H1 (cell line): ENCODE data around the gene ALPL. TPM values are rescaled to one million over a fixed set of nuclear protein-coding genes. Genes with fewer than 3 reads are reported as not detected.

Experiments used
- CTCF ChIA-PET: fragments of 300-600 bp; sonication (Branson Sonifier 250); formaldehyde crosslinking; loops from one replicate; lab custom pipeline; 2021; ENCODE audit not compliant: partially characterized antibody; lab: Charles Lee
- POLR2A ChIA-PET: fragments of 300-600 bp; sonication (Branson Sonifier 250); formaldehyde crosslinking; loops from one replicate; lab custom pipeline; 2021; ENCODE audit warnings: inconsistent platforms; ENCODE audit not compliant: partially characterized antibody; lab: Charles Lee
- DNase-seq, 2 experiments: peaks; one replicate each; pipeline versions ENCODE4 v3.0.0 to v3.0.0-alpha.2; 2010 to 2022; ENCODE audit warnings: low spot score in 2 of 2, low read depth in 1 of 2, mixed read lengths in 1 of 2
- FAIRE-seq: peaks from 2 replicates; lab custom pipeline; 2011; peaks lifted over from hg19 to GRCh38; lab: Jason Lieb, UNC
- H2AFZ ChIP-seq: 2 replicates; pipeline ENCODE4 v1.8.1; 2012; ENCODE audit warnings: low read length, inconsistent platforms
- H2AK5ac ChIP-seq: 2 replicates; pipeline ENCODE4 v1.6.1; 2013; ENCODE audit warnings: low read depth, low read length
- H2BK120ac ChIP-seq: replicated peaks from 2 replicates; pipeline ENCODE3; 2013; ENCODE audit warnings: low read depth, low read length, inconsistent platforms
- H2BK12ac ChIP-seq: 2 replicates; pipeline ENCODE4 v1.6.1; 2013; ENCODE audit warnings: low read depth, low read length
- H2BK15ac ChIP-seq: 2 replicates; pipeline ENCODE4 v1.6.1; 2013; ENCODE audit warnings: low read length
- H2BK20ac ChIP-seq: 2 replicates; pipeline ENCODE4 v1.6.1; 2013; ENCODE audit warnings: low read length
- H2BK5ac ChIP-seq: 2 replicates; pipeline ENCODE4 v1.6.1; 2013; ENCODE audit warnings: low read depth, low read length
- H3K14ac ChIP-seq: 2 replicates; pipeline ENCODE4 v1.6.1; 2013; ENCODE audit warnings: inconsistent platforms; ENCODE audit not compliant: insufficient read length
- H3K18ac ChIP-seq: 2 replicates; pipeline ENCODE4 v1.6.1; 2013; ENCODE audit warnings: low read length; ENCODE audit errors: extremely low read depth
- H3K23ac ChIP-seq: 2 replicates; pipeline ENCODE4 v1.6.1; 2013; ENCODE audit warnings: inconsistent platforms; ENCODE audit not compliant: insufficient read length
- H3K23me2 ChIP-seq: 2 replicates; pipeline ENCODE4 v1.6.1; 2013; ENCODE audit warnings: low read depth, low read length
- H3K27ac ChIP-seq: 2 replicates; pipeline ENCODE4 v1.6.1; 2011; ENCODE audit warnings: low read depth, low read length, inconsistent platforms
- H3K27me3 ChIP-seq, 4 experiments: replicated peaks in 1 of 4; 1 replicate in 1 of 4; 2 replicates in 3 of 4; pipeline versions ENCODE4 v1.6.1 to v1.8.1; 2011 to 2013; ENCODE audit warnings: low read length in 3 of 4, mild to moderate bottlenecking in 3 of 4, inconsistent platforms in 2 of 4, mixed read lengths in 2 of 4, moderate library complexity in 1 of 4; ENCODE audit not compliant: control insufficient read depth in 3 of 4, insufficient read depth in 3 of 4; ENCODE audit errors: extremely low read depth in 1 of 4
- H3K36me3 ChIP-seq, 4 experiments: 2 replicates each; pipeline versions ENCODE4 v1.6.1 to v1.8.1; 2011 to 2013; ENCODE audit warnings: mild to moderate bottlenecking in 4 of 4, low read length in 3 of 4, moderate library complexity in 2 of 4, control low read depth in 1 of 4, inconsistent platforms in 1 of 4; ENCODE audit not compliant: insufficient read depth in 4 of 4, control insufficient read depth in 2 of 4
- H3K4ac ChIP-seq: replicated peaks from 2 replicates; pipeline ENCODE3; 2013; ENCODE audit warnings: low read length, low read depth, mixed read lengths, inconsistent platforms; ENCODE audit not compliant: insufficient read length
- H3K4me1 ChIP-seq, 4 experiments: replicated peaks in 1 of 4; 1 replicate in 1 of 4; 2 replicates in 3 of 4; pipeline versions ENCODE4 v1.6.1 to v1.8.1; 2011 to 2013; ENCODE audit warnings: low read length in 3 of 4, inconsistent platforms in 2 of 4, mixed read lengths in 1 of 4; ENCODE audit not compliant: insufficient read depth in 4 of 4, control insufficient read depth in 3 of 4
- H3K4me2 ChIP-seq, 2 experiments: 2 replicates each; pipeline versions ENCODE4 v1.6.1 to v1.8.1; 2011 to 2013; ENCODE audit warnings: low read depth in 2 of 2, low read length in 2 of 2, control low read depth in 1 of 2, inconsistent platforms in 1 of 2, mild to moderate bottlenecking in 1 of 2; ENCODE audit not compliant: insufficient read depth in 1 of 2
- H3K4me3 ChIP-seq, 4 experiments: fragments of 200-600, 300-600 bp in 1 of 4; sonication (generic), shearing (Covaris generic), sonication (Bioruptor Twin) in 1 of 4; 2 replicates each; pipeline versions ENCODE4 v1.5.1 to v1.8.1; 2011 to 2016; ENCODE audit warnings: low read length in 4 of 4, low read depth in 3 of 4, control low read depth in 2 of 4, inconsistent platforms in 2 of 4, mild to moderate bottlenecking in 2 of 4, mixed read lengths in 1 of 4, moderate library complexity in 1 of 4; ENCODE audit not compliant: insufficient read depth in 2 of 4; ENCODE audit errors: extremely low read depth in 1 of 4
- H3K56ac ChIP-seq: replicated peaks from 2 replicates; pipeline ENCODE3; 2013; ENCODE audit warnings: low read depth, mild to moderate bottlenecking, mixed read lengths, low read length, inconsistent platforms; ENCODE audit not compliant: insufficient read length
- H3K79me1 ChIP-seq: 2 replicates; pipeline ENCODE4 v1.6.1; 2013; ENCODE audit warnings: low read depth, low read length, control low read depth
- H3K79me2 ChIP-seq, 2 experiments: 2 replicates each; pipeline versions ENCODE4 v1.6.1 to v1.8.1; 2012 to 2013; ENCODE audit warnings: low read length in 2 of 2, mild to moderate bottlenecking in 2 of 2, inconsistent platforms in 1 of 2; ENCODE audit not compliant: insufficient read depth in 2 of 2, control insufficient read depth in 1 of 2
- H3K9ac ChIP-seq, 4 experiments: replicated peaks in 1 of 4; 1 replicate in 1 of 4; 2 replicates in 3 of 4; pipeline versions ENCODE4 v1.6.1 to v1.8.1; 2011 to 2013; ENCODE audit warnings: low read depth in 3 of 4, low read length in 3 of 4, control low read depth in 2 of 4, mild to moderate bottlenecking in 2 of 4, moderate library complexity in 2 of 4, inconsistent platforms in 1 of 4; ENCODE audit errors: extremely low read depth in 1 of 4
- H3K9me3 ChIP-seq, 2 experiments: 2 replicates each; pipeline versions ENCODE4 v1.6.1 to v1.8.1; 2012 to 2013; ENCODE audit warnings: mild to moderate bottlenecking in 2 of 2, moderate library complexity in 2 of 2, control low read depth in 1 of 2, inconsistent platforms in 1 of 2, low read depth in 1 of 2, low read length in 1 of 2, mixed read lengths in 1 of 2; ENCODE audit not compliant: insufficient read depth in 2 of 2
- H4K20me1 ChIP-seq, 2 experiments: replicated peaks in 1 of 2; 2 replicates each; pipeline versions ENCODE3 to v1.8.1; 2011 to 2013; ENCODE audit warnings: inconsistent platforms in 2 of 2, low read length in 2 of 2, mild to moderate bottlenecking in 1 of 2; ENCODE audit not compliant: insufficient read depth in 2 of 2, control insufficient read depth in 1 of 2
- H4K5ac ChIP-seq: 2 replicates; pipeline ENCODE4 v1.6.1; 2013; ENCODE audit warnings: low read length, low read depth, mixed read lengths, inconsistent platforms; ENCODE audit not compliant: insufficient read length
- H4K8ac ChIP-seq: 2 replicates; pipeline ENCODE4 v1.8.0; 2013; ENCODE audit warnings: mild to moderate bottlenecking, moderate library complexity, low read length, inconsistent platforms; ENCODE audit not compliant: insufficient read depth; ENCODE audit errors: extremely low read depth
- H4K91ac ChIP-seq: replicated peaks from 2 replicates; pipeline ENCODE3; 2013; ENCODE audit warnings: low read length, mixed read lengths, inconsistent platforms; ENCODE audit not compliant: insufficient read length
- CREB1 ChIP-seq: IDR thresholded peaks from 2 replicates; pipeline ENCODE4 v1.6.1; 2012; ENCODE audit warnings: inconsistent platforms
- E2F6 ChIP-seq: IDR thresholded peaks from 2 replicates; pipeline ENCODE4 v1.6.1; 2012; ENCODE audit warnings: inconsistent platforms
- EGR1 ChIP-seq: IDR thresholded peaks from 2 replicates; pipeline ENCODE4 v1.6.1; 2011; ENCODE audit warnings: low read depth, low read length, borderline replicate concordance
- EP300 ChIP-seq, 2 experiments: IDR thresholded peaks; 1 replicate in 1 of 2; 2 replicates in 1 of 2; pipeline ENCODE4 v1.6.1; 2011 to 2012; ENCODE audit warnings: low read depth in 2 of 2, low read length in 2 of 2, mild to moderate bottlenecking in 2 of 2, borderline replicate concordance in 1 of 2, inconsistent platforms in 1 of 2, moderate library complexity in 1 of 2
- KDM5A ChIP-seq: fragments of 200-600 bp; IDR thresholded peaks from 2 replicates; pipeline ENCODE4 v1.7.1; 2012; ENCODE audit warnings: mild to moderate bottlenecking, low read length, inconsistent platforms, mixed read lengths
- MAX ChIP-seq: IDR thresholded peaks from 2 replicates; pipeline ENCODE4 v1.6.1; 2012; ENCODE audit warnings: inconsistent platforms
- SIRT6 ChIP-seq: IDR thresholded peaks from one replicate; pipeline ENCODE4 v1.7.1; 2012; ENCODE audit warnings: low read length, inconsistent platforms
- SIX5 ChIP-seq: IDR thresholded peaks from 2 replicates; pipeline ENCODE4 v1.6.1; 2011; ENCODE audit warnings: mild to moderate bottlenecking, low read depth, low read length
- TBP ChIP-seq: IDR thresholded peaks from 2 replicates; pipeline ENCODE4 v1.6.1; 2011; ENCODE audit warnings: low read depth, low read length, improper control_type of control experiment
- WGBS, 2 experiments: shearing (Covaris generic) in 1 of 2; methylation state at CpG; one replicate each; pipeline versions ENCODE4 v1.1.6 to v1.1.7; 2013 to 2015; ENCODE audit warnings: low lambda C conversion rate in 2 of 2, mixed read lengths in 2 of 2, inconsistent platforms in 1 of 2, low coverage in 1 of 2, missing lambda C conversion rate in 1 of 2; ENCODE audit not compliant: insufficient replicate concordance in 2 of 2, insufficient coverage in 1 of 2, insufficient read length in 1 of 2; ENCODE audit errors: extremely low coverage in 1 of 2, missing lambda C conversion rate in 1 of 2; 5-methylcytosine and 5-hydroxymethylcytosine counted together
- polyA plus RNA-seq, 7 experiments: library from polyadenylated mRNA; depleted of rRNA in 3 of 7; stranded (reverse) in 5 of 7; unstranded in 2 of 7; fragments of >200 nt in 5 of 7; fragments of 200-250 nt in 2 of 7; gene quantifications; 1 replicate in 5 of 7; 2 replicates in 1 of 7; 4 replicates in 1 of 7; pipeline versions ENCODE4 v1.2.1 to v1.2.3, GENCODE V29; 2011 to 2013; ENCODE audit warnings: missing spikeins in 2 of 7, mixed read lengths in 2 of 7
- total RNA-seq: library from RNA; stranded (reverse); fragmentation: NEBNext Ultra II Directional; extraction: Animal tissue kit (Norgen Biotek cat#: 25700); gene quantifications from 2 replicates; pipeline ENCODE4 v1.2.1, GENCODE V29; 2021

ALPL gene
- total and polyA plus RNA-seq, 2 of the 8 experiments (the other 6 are each of a cell fraction or from before 2014, with no cell fraction given), result 175 to 362 TPM

GRCh38 chr1:21604208-21604957, 95.2 kb downstream of the ALPL start:
- Histone ChIP-seq H2AK5ac (no peak overlapping the region), H3K23me2 (peaks cover 5% of the 10 kb centered on the region; the same call in 1 of the 2 replicates), H3K56ac (no peak overlapping the region), H3K79me1 (peaks cover 2% of the 10 kb centered on the region; the same call in 1 of the 2 replicates), H3K4me1 (peaks cover 2 to 7% (median 3%) of the 10 kb centered on the region in 4 experiments; a peak in 6 of 7 replicates), H2AFZ (no peak overlapping the region), H3K79me2 (no peaks in the 10 kb centered on the region), H3K18ac (no peak overlapping the region; the same call in 1 of the 2 replicates), H2BK120ac (no peak overlapping the region), H4K5ac (no peak overlapping the region), H4K91ac (no peak overlapping the region), H3K9ac (no peak overlapping the region), H3K9me3 (no peaks in the 10 kb centered on the region), H2BK20ac (no peak overlapping the region), H3K4me2 (no peak overlapping the region), H3K23ac (no peak overlapping the region), H3K4ac (no peak overlapping the region), H2BK15ac (no peak overlapping the region), H3K27ac (no peak overlapping the region), H2BK5ac (0 out of 2 replicates have a peak overlapping the region, but pooled peaks have one; percentile 24), H3K4me3 (no peak overlapping the region), H3K14ac (no peak overlapping the region), H2BK12ac (no peak overlapping the region; the same call in 1 of the 2 replicates), H4K20me1 (peaks cover 0 to 4% of the 10 kb centered on the region in 2 experiments), H3K36me3 (no peaks in the 10 kb centered on the region), H3K27me3 (no peaks in the 10 kb centered on the region), H4K8ac (no peak overlapping the region; the same call in 1 of the 2 replicates)
- POLR2A ChIA-PET, result no interaction called here
- no peak for TF ChIP-seq CREB1
- no peak for TF ChIP-seq EGR1
- TF ChIP-seq SIRT6, result no peak
- TF ChIP-seq MAX, result no peak
- no peak for TF ChIP-seq EP300 (IDR thresholded peaks at IDR 0.05; ENCODE audit: borderline replicate concordance in 1 of 2, low read depth in 2 of 2, low read length in 2 of 2)
- TF ChIP-seq KDM5A, result no peak
- no peak for TF ChIP-seq SIX5
- TF ChIP-seq E2F6, result no peak
- no peak for TF ChIP-seq TBP
- CTCF ChIA-PET, result interaction anchor here (1.0 kb wide), 1 partner anchor 11 kb away, joined by 4 read pairs; no protein-coding TSS in a partner anchor
- DNase-seq (no peak), FAIRE-seq (no peak)
- 82 to 100% methylated on average over 1 to 12 of the region's 12 CpGs for WGBS, 2 experiments
